Heart left ventricle (tissue), 16 donors: ENCODE measurements around the gene DISP1. TPM values are rescaled to one million over a fixed set of nuclear protein-coding genes. Genes with fewer than 3 reads are reported as not detected.

Source experiments
- ATAC-seq, 4 donors: fragments of 200-7000 bp; cut with Tn5 transposase; one replicate each; pipeline ENCODE4 v1.9.1; 2020 to 2022; ENCODE audit warnings: moderate library complexity in 4 of 4, mild to moderate bottlenecking in 3 of 4, moderate number of reproducible peaks in 1 of 4
- DNase-seq, 5 donors: peaks; one replicate each; pipeline ENCODE4 v3.0.0-alpha.2; 2020
- H3K27ac ChIP-seq, 12 donors: fragments of 200-600 bp; sonication (generic) in 4 of 12; one replicate each; pipeline versions ENCODE4 v1.5.0 to v1.8.0; 2016 to 2022; ENCODE audit warnings: mild to moderate bottlenecking in 2 of 12
- H3K27me3 ChIP-seq, 9 donors: fragments of 200-600 bp; sonication (generic) in 2 of 9; one replicate each; pipeline versions ENCODE4 v1.5.1 to v1.8.0; 2016 to 2022; ENCODE audit warnings: mild to moderate bottlenecking in 3 of 9
- H3K36me3 ChIP-seq, 9 donors: fragments of 200-600 bp; sonication (generic) in 2 of 9; one replicate each; pipeline versions ENCODE4 v1.5.0 to v1.8.0; 2018 to 2022; ENCODE audit warnings: mild to moderate bottlenecking in 2 of 9
- H3K4me1 ChIP-seq, 12 donors: fragments of 200-600 bp; sonication (generic) in 4 of 12; one replicate each; pipeline versions ENCODE4 v1.5.0 to v1.8.0; 2016 to 2022; ENCODE audit warnings: mild to moderate bottlenecking in 3 of 12
- H3K4me3 ChIP-seq, 12 donors: fragments of 200-600 bp; sonication (generic) in 4 of 12; one replicate each; pipeline versions ENCODE4 v1.5.0 to v1.8.0; 2017 to 2022; ENCODE audit warnings: mild to moderate bottlenecking in 9 of 12, moderate library complexity in 4 of 12
- H3K9me3 ChIP-seq, 12 donors: fragments of 200-600 bp; sonication (generic) in 4 of 12; one replicate each; pipeline versions ENCODE4 v1.5.0 to v1.8.0; 2016 to 2022; ENCODE audit warnings: mild to moderate bottlenecking in 1 of 12
- POLR2A ChIP-seq, 2 donors: fragments of 450-650 bp; IDR thresholded peaks; one replicate each; pipeline ENCODE4 v1.6.1; 2017; ENCODE audit warnings: antibody characterized with exemption in 2 of 2, mild to moderate bottlenecking in 2 of 2, moderate library complexity in 2 of 2
- WGBS, 4 donors: extraction: QIAGEN DNeasy Blood & Tissue Kit in 2 of 4; methylation state at CpG; one replicate each; pipeline versions ENCODE4 v1.1.5 to v1.1.7; 2013 to 2018; 5-methylcytosine and 5-hydroxymethylcytosine counted together
- intact Hi-C, 10 donors: fragments of 100-400 bp; cut with DNase I; formaldehyde crosslinking; loops; one replicate each; pipeline versions ENCODE4 v1.11.1 to v1.14.2; 2022
- polyA plus RNA-seq, 2 donors: library from polyadenylated mRNA; stranded (reverse); fragments of 200-250 nt; gene quantifications; one replicate each; pipeline ENCODE4 v1.2.3, GENCODE V29; 2013
- total RNA-seq, 9 donors: library from RNA; depleted of rRNA in 2 of 9; stranded (reverse); fragments of >200 nt in 2 of 9; fragmentation: NEBNext Ultra II Directional in 3 of 9; extraction: Animal tissue kit (Norgen Biotek cat#: 25700) in 3 of 9; gene quantifications; one replicate each; pipeline versions ENCODE4 v1.1.0 to v1.2.4, GENCODE V29; 2016 to 2023
- TF ChIP-seq, protein P1 (sequence below), 12 donors: fragments of 200-600 bp; sonication (generic) in 4 of 12; IDR thresholded peaks; one replicate each; pipeline versions ENCODE4 v1.5.0 to v1.8.0; 2018 to 2022; ENCODE audit warnings: antibody characterized with exemption in 12 of 12, mild to moderate bottlenecking in 5 of 12
- donor health status: ischemic (EF 13 %, LVEDD 7.1; RV severe dilation, severe dysfunction).
- donor health status: healthy with polysubstance abuse.
- donor health status: DM: no; HTN: yes; CAD: no.
- donor health status: DM: no; HTN: no; CAD: no.
- donor health status: ischemic (EF 25% LVEDD 6.9; RV normal size, moderate dysfunction).
- donor health status: ischemic (EF 25% LVEDD 5.7; RV mildly dilated, moderate dysfunction).
- donor health status: healthy.
- donor health status: DM: yes; HTN: yes; CAD: no.
- donor health status: ischemic (EF 35%, LVEDD 5.7; RV mildly dilated, moderate dysfunction).
- donor health status: nonischemic (EF 11% LVEDD 7.7; RV severe dilation, severe dysfunction).
- donor health status: DM: yes; HTN: yes; CAD: no.
- donor health status: PGD.
- donor health status: ischemic (EF 29% LVEDD 5.4; RV normal size, mild dysfunction).
- donor health status: nonischemic (EF 23%, LVEDD 6.1; RV moderate dilation, normal function).

The DISP1 gene
- total and polyA plus RNA-seq, 11 donors = 2.3 to 16.3 (median 5.8) TPM

DNA sequence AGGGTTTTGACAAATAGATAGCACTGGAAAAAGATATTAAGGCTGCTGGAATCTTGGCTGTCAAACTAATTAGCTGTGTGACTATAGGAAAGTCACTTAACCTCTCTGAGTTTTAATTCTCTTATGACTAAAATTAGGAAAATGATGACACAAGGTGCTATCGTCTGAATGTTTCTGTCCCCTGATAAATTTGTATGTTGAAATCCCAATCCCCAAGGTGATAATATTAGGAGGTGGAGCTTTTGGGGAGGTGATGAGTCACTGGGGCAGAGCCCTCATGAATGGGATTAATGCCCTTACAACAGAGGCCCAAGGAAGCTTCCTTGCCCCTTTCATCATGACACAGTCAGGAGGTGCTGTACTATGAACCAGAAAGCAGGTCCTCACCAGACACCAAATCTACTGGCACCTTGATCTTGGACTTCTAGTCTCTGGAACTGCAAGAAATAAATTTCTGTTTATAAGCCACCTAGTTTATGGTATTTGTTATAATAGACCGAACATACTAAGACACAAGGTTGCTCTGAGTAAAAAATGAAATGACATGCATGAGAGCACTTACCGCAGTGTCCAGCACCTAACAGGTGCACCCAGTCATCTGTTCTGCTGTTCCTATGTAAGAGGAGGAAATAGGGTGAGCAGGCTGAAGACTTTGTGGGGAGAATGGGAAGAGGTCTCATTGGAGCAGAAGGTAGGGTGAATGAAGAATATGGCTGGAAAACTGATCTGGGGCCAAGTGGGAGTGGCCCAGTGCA lies 26.3 kb upstream of the DISP1 start:
- Histone ChIP-seq H3K27ac (no peak overlapping the region), H3K9me3 (peaks cover 0 to 6% (median 0%) of the 10 kb centered on the region in 12 donors), H3K27me3 (no peaks in the 10 kb centered on the region), H3K4me1 (peaks cover 0 to 26% (median 1%) of the 10 kb centered on the region in 12 donors), H3K4me3 (no peak overlapping the region), H3K36me3 (no peaks in the 10 kb centered on the region)
- TF ChIP-seq, protein P1, sequence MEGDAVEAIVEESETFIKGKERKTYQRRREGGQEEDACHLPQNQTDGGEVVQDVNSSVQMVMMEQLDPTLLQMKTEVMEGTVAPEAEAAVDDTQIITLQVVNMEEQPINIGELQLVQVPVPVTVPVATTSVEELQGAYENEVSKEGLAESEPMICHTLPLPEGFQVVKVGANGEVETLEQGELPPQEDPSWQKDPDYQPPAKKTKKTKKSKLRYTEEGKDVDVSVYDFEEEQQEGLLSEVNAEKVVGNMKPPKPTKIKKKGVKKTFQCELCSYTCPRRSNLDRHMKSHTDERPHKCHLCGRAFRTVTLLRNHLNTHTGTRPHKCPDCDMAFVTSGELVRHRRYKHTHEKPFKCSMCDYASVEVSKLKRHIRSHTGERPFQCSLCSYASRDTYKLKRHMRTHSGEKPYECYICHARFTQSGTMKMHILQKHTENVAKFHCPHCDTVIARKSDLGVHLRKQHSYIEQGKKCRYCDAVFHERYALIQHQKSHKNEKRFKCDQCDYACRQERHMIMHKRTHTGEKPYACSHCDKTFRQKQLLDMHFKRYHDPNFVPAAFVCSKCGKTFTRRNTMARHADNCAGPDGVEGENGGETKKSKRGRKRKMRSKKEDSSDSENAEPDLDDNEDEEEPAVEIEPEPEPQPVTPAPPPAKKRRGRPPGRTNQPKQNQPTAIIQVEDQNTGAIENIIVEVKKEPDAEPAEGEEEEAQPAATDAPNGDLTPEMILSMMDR (IDR thresholded peaks at IDR 0.05) = no peak
- TF ChIP-seq POLR2A (IDR thresholded peaks at IDR 0.05) = no peak
- WGBS, 4 donors = 86 to 89% (median 88%) methylated on average over 3 of the region's 3 CpGs
- no peak for ATAC-seq
- no peak for DNase-seq
- intact Hi-C loops = no loop called here

DNA sequence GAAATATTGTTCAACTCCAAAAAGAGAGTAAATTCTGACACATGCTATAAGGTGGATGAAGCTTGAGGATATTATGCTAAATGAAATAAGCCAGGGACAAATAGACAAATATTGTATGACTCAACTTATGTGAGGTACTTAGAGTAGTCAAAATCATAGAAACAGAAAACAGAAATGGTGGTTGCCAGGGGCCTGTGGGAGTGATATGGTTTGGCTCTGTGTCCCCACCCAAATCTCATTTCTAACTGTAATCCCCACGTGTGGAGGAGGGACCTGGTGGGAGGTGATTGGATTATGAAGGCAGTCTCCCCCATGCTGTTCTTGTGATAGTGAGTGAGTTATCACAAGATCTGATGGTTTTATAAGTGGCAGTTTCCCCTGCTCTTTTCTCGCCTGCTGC lies 24.7 kb upstream of the DISP1 start:
- no peak for DNase-seq
- H3K4me1 ChIP-seq = peaks cover 0 to 15% (median 1%) of the 10 kb centered on the region in 12 donors
- no peak overlapping the region for H3K4me3 ChIP-seq
- WGBS, 4 donors = 74 to 88% (median 78%) methylated on average over 2 of the region's 2 CpGs
- no peaks in the 10 kb centered on the region for H3K27me3 ChIP-seq
- TF ChIP-seq POLR2A (IDR thresholded peaks at IDR 0.05) = no peak
- TF ChIP-seq, protein P1 (IDR thresholded peaks at IDR 0.05) = no peak
- H3K27ac ChIP-seq = no peak overlapping the region
- H3K9me3 ChIP-seq = peaks cover 0 to 6% (median 0%) of the 10 kb centered on the region in 12 donors
- no peak for ATAC-seq
- H3K36me3 ChIP-seq = no peaks in the 10 kb centered on the region
- intact Hi-C loops = loop anchor here in 6 of 10 donors (5.0 to 10.0 kb wide), 5 partner anchors 292 to 895 kb away; no protein-coding TSS in a partner anchor

DNA sequence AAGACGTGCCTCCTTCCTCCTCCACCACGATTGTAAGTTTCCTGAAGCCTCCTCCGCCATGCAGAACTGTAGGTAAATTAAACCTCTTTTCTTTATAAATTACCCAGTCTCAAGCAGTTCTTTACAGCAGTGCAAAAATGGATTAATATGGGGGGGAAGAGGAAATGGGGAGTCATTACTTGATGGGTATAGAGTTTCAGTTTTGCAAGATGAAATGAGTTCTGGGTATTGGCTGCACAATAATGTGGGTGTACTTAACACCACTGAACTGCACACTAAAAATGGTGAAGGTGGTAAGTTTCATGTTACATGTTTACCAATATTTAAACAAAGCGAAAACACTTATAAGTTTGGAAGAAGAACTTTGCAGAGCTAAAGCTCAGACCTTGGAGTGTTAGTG lies 24.3 kb upstream of the DISP1 start:
- no peaks in the 10 kb centered on the region for H3K36me3 ChIP-seq
- H3K4me1 ChIP-seq = peaks cover 0 to 11% (median 0%) of the 10 kb centered on the region in 12 donors
- DNase-seq = no peak
- ATAC-seq = no peak
- H3K27ac ChIP-seq = no peak overlapping the region
- no peak overlapping the region for H3K4me3 ChIP-seq
- H3K9me3 ChIP-seq = peaks cover 0 to 6% (median 0%) of the 10 kb centered on the region in 12 donors
- 78 to 92% (median 89%) methylated on average over 4 of the region's 4 CpGs for WGBS, 4 donors
- H3K27me3 ChIP-seq = no peaks in the 10 kb centered on the region
- TF ChIP-seq, protein P1 (IDR thresholded peaks at IDR 0.05) = no peak
- TF ChIP-seq POLR2A (IDR thresholded peaks at IDR 0.05) = no peak
- intact Hi-C loops = loop anchor here in 6 of 10 donors (5.0 to 10.0 kb wide), 5 partner anchors 292 to 894 kb away; no protein-coding TSS in a partner anchor

DNA sequence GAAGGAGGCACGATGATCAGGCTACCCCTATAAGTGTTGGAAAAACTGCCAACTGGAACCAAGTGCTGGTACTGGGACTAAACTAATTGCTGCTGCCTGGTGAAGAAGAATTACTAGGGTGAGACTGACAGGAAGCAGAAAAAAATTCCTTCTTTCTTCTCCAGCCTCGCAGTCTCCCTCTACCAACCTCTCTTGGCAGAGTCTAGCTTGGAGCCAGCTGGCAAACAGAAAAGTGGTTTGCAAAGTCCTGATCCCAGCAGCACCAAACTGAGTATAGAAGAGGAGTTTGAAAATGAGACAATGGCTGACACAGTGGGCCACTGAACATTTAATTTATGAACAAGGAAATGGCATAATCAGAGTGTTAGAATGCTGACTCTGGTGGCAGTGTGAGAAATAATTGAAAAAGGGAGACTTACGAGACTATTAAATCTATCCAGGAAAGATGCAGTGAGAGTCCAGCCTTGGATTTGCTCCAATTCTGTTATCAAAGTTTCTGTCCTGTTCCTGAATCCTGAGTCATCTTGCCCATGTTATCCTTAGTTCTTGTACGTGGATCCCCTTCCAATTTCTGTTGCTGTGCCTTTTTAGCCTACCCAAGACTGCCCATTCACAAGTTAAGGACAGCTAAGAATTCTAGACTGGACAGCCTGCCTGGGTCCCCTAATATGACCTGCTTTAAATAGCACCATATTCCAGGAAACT lies 23.7 kb upstream of the DISP1 start:
- no peaks in the 10 kb centered on the region for H3K36me3 ChIP-seq
- no peak for TF ChIP-seq POLR2A (IDR thresholded peaks at IDR 0.05)
- TF ChIP-seq, protein P1 (IDR thresholded peaks at IDR 0.05) = no peak
- intact Hi-C loops = loop anchor here in 6 of 10 donors (5.0 to 10.0 kb wide), 5 partner anchors 291 to 894 kb away; no protein-coding TSS in a partner anchor
- H3K4me1 ChIP-seq = peaks cover 0 to 7% (median 0%) of the 10 kb centered on the region in 12 donors
- no peak overlapping the region for H3K4me3 ChIP-seq
- peaks cover 0 to 6% (median 0%) of the 10 kb centered on the region in 12 donors for H3K9me3 ChIP-seq
- no peak for ATAC-seq
- H3K27ac ChIP-seq = peak overlapping the region in 1 of 12 donors; percentile 19
- DNase-seq = no peak
- no peaks in the 10 kb centered on the region for H3K27me3 ChIP-seq
- 31 to 48% (median 38%) methylated on average over 4 of the region's 4 CpGs for WGBS, 4 donors
